A549 (cell line): ENCODE results near the gene PMFBP1.

Experiments
- FOSL2 ChIP-seq, 2 experiments: fragments of 450-650 bp in 1 of 2; fragments of >200 bp in 1 of 2; sonication (Bioruptor Twin) in 1 of 2; formaldehyde crosslinking; IDR thresholded peaks; 2 replicates each; pipeline versions ENCODE4 v1.5.0 to v1.6.1; 2016 to 2020; ENCODE audit warnings: mild to moderate bottlenecking in 1 of 2, moderate library complexity in 1 of 2
- JUNB ChIP-seq: fragments of >200 bp; sonication (Bioruptor Twin); formaldehyde crosslinking; IDR thresholded peaks from 2 replicates; pipeline ENCODE4 v1.6.1; 2016
- MAZ ChIP-seq: fragments of 150-350 bp; IDR thresholded peaks from 2 replicates; pipeline ENCODE4 v1.6.1; 2014; ENCODE audit warnings: antibody characterized with exemption, low read depth, low read length, borderline replicate concordance

DNA sequence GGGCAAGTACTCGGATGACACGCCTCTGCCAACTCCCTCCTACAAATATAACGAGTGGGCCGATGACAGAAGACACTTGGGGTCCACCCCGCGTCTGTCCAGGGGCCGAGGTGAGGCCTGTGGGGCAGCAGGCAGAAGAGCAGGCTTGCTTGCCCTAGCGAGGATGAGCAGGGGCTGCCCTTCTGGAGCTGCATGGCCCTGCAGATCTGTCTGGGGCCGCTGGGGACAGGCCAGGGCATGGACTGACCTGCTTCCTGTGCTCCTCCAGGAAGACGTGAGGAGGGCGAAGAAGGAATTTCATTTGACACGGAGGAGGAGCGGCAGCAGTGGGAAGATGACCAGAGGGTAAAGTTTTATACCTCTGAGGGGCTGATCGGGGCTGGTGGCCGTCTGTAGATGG lies 73.0 kb downstream of the PMFBP1 start:
- TF ChIP-seq JUNB: no peak
- no peak for TF ChIP-seq MAZ
- no peak for TF ChIP-seq FOSL2 (IDR thresholded peaks at IDR 0.05)
- no peak for TF ChIP-seq FOSL2 (CRISPR knock-in tag; IDR thresholded peaks at IDR 0.05)
